H1 (cell line): ENCODE results near the gene WDR31. TPM values are rescaled to one million over a fixed set of nuclear protein-coding genes. Genes with fewer than 3 reads are reported as not detected.

Source experiments
- CTCF ChIA-PET: fragments of 300-600 bp; sonication (Branson Sonifier 250); formaldehyde crosslinking; loops from one replicate; lab custom pipeline; 2021; ENCODE audit not compliant: partially characterized antibody; lab: Charles Lee
- POLR2A ChIA-PET: fragments of 300-600 bp; sonication (Branson Sonifier 250); formaldehyde crosslinking; loops from one replicate; lab custom pipeline; 2021; ENCODE audit warnings: inconsistent platforms; ENCODE audit not compliant: partially characterized antibody; lab: Charles Lee
- DNase-seq, 2 experiments: peaks; one replicate each; pipeline versions ENCODE4 v3.0.0 to v3.0.0-alpha.2; 2010 to 2022; ENCODE audit warnings: low spot score in 2 of 2, low read depth in 1 of 2, mixed read lengths in 1 of 2
- FAIRE-seq: peaks from 2 replicates; lab custom pipeline; 2011; peaks lifted over from hg19 to GRCh38; lab: Jason Lieb, UNC
- H2AFZ ChIP-seq: 2 replicates; pipeline ENCODE4 v1.8.1; 2012; ENCODE audit warnings: low read length, inconsistent platforms
- H2AK5ac ChIP-seq: 2 replicates; pipeline ENCODE4 v1.6.1; 2013; ENCODE audit warnings: low read depth, low read length
- H2BK120ac ChIP-seq: replicated peaks from 2 replicates; pipeline ENCODE3; 2013; ENCODE audit warnings: low read depth, low read length, inconsistent platforms
- H2BK12ac ChIP-seq: 2 replicates; pipeline ENCODE4 v1.6.1; 2013; ENCODE audit warnings: low read depth, low read length
- H2BK15ac ChIP-seq: 2 replicates; pipeline ENCODE4 v1.6.1; 2013; ENCODE audit warnings: low read length
- H2BK20ac ChIP-seq: 2 replicates; pipeline ENCODE4 v1.6.1; 2013; ENCODE audit warnings: low read length
- H2BK5ac ChIP-seq: 2 replicates; pipeline ENCODE4 v1.6.1; 2013; ENCODE audit warnings: low read depth, low read length
- H3K14ac ChIP-seq: 2 replicates; pipeline ENCODE4 v1.6.1; 2013; ENCODE audit warnings: inconsistent platforms; ENCODE audit not compliant: insufficient read length
- H3K18ac ChIP-seq: 2 replicates; pipeline ENCODE4 v1.6.1; 2013; ENCODE audit warnings: low read length; ENCODE audit errors: extremely low read depth
- H3K23ac ChIP-seq: 2 replicates; pipeline ENCODE4 v1.6.1; 2013; ENCODE audit warnings: inconsistent platforms; ENCODE audit not compliant: insufficient read length
- H3K23me2 ChIP-seq: 2 replicates; pipeline ENCODE4 v1.6.1; 2013; ENCODE audit warnings: low read depth, low read length
- H3K27ac ChIP-seq: 2 replicates; pipeline ENCODE4 v1.6.1; 2011; ENCODE audit warnings: low read depth, low read length, inconsistent platforms
- H3K27me3 ChIP-seq, 4 experiments: replicated peaks in 1 of 4; 1 replicate in 1 of 4; 2 replicates in 3 of 4; pipeline versions ENCODE4 v1.6.1 to v1.8.1; 2011 to 2013; ENCODE audit warnings: low read length in 3 of 4, mild to moderate bottlenecking in 3 of 4, inconsistent platforms in 2 of 4, mixed read lengths in 2 of 4, moderate library complexity in 1 of 4; ENCODE audit not compliant: control insufficient read depth in 3 of 4, insufficient read depth in 3 of 4; ENCODE audit errors: extremely low read depth in 1 of 4
- H3K36me3 ChIP-seq, 4 experiments: 2 replicates each; pipeline versions ENCODE4 v1.6.1 to v1.8.1; 2011 to 2013; ENCODE audit warnings: mild to moderate bottlenecking in 4 of 4, low read length in 3 of 4, moderate library complexity in 2 of 4, control low read depth in 1 of 4, inconsistent platforms in 1 of 4; ENCODE audit not compliant: insufficient read depth in 4 of 4, control insufficient read depth in 2 of 4
- H3K4ac ChIP-seq: replicated peaks from 2 replicates; pipeline ENCODE3; 2013; ENCODE audit warnings: low read length, low read depth, mixed read lengths, inconsistent platforms; ENCODE audit not compliant: insufficient read length
- H3K4me1 ChIP-seq, 4 experiments: replicated peaks in 1 of 4; 1 replicate in 1 of 4; 2 replicates in 3 of 4; pipeline versions ENCODE4 v1.6.1 to v1.8.1; 2011 to 2013; ENCODE audit warnings: low read length in 3 of 4, inconsistent platforms in 2 of 4, mixed read lengths in 1 of 4; ENCODE audit not compliant: insufficient read depth in 4 of 4, control insufficient read depth in 3 of 4
- H3K4me2 ChIP-seq, 2 experiments: 2 replicates each; pipeline versions ENCODE4 v1.6.1 to v1.8.1; 2011 to 2013; ENCODE audit warnings: low read depth in 2 of 2, low read length in 2 of 2, control low read depth in 1 of 2, inconsistent platforms in 1 of 2, mild to moderate bottlenecking in 1 of 2; ENCODE audit not compliant: insufficient read depth in 1 of 2
- H3K4me3 ChIP-seq, 4 experiments: fragments of 200-600, 300-600 bp in 1 of 4; sonication (generic), shearing (Covaris generic), sonication (Bioruptor Twin) in 1 of 4; 2 replicates each; pipeline versions ENCODE4 v1.5.1 to v1.8.1; 2011 to 2016; ENCODE audit warnings: low read length in 4 of 4, low read depth in 3 of 4, control low read depth in 2 of 4, inconsistent platforms in 2 of 4, mild to moderate bottlenecking in 2 of 4, mixed read lengths in 1 of 4, moderate library complexity in 1 of 4; ENCODE audit not compliant: insufficient read depth in 2 of 4; ENCODE audit errors: extremely low read depth in 1 of 4
- H3K56ac ChIP-seq: replicated peaks from 2 replicates; pipeline ENCODE3; 2013; ENCODE audit warnings: low read depth, mild to moderate bottlenecking, mixed read lengths, low read length, inconsistent platforms; ENCODE audit not compliant: insufficient read length
- H3K79me1 ChIP-seq: 2 replicates; pipeline ENCODE4 v1.6.1; 2013; ENCODE audit warnings: low read depth, low read length, control low read depth
- H3K79me2 ChIP-seq, 2 experiments: 2 replicates each; pipeline versions ENCODE4 v1.6.1 to v1.8.1; 2012 to 2013; ENCODE audit warnings: low read length in 2 of 2, mild to moderate bottlenecking in 2 of 2, inconsistent platforms in 1 of 2; ENCODE audit not compliant: insufficient read depth in 2 of 2, control insufficient read depth in 1 of 2
- H3K9ac ChIP-seq, 4 experiments: replicated peaks in 1 of 4; 1 replicate in 1 of 4; 2 replicates in 3 of 4; pipeline versions ENCODE4 v1.6.1 to v1.8.1; 2011 to 2013; ENCODE audit warnings: low read depth in 3 of 4, low read length in 3 of 4, control low read depth in 2 of 4, mild to moderate bottlenecking in 2 of 4, moderate library complexity in 2 of 4, inconsistent platforms in 1 of 4; ENCODE audit errors: extremely low read depth in 1 of 4
- H3K9me3 ChIP-seq, 2 experiments: 2 replicates each; pipeline versions ENCODE4 v1.6.1 to v1.8.1; 2012 to 2013; ENCODE audit warnings: mild to moderate bottlenecking in 2 of 2, moderate library complexity in 2 of 2, control low read depth in 1 of 2, inconsistent platforms in 1 of 2, low read depth in 1 of 2, low read length in 1 of 2, mixed read lengths in 1 of 2; ENCODE audit not compliant: insufficient read depth in 2 of 2
- H4K20me1 ChIP-seq, 2 experiments: replicated peaks in 1 of 2; 2 replicates each; pipeline versions ENCODE3 to v1.8.1; 2011 to 2013; ENCODE audit warnings: inconsistent platforms in 2 of 2, low read length in 2 of 2, mild to moderate bottlenecking in 1 of 2; ENCODE audit not compliant: insufficient read depth in 2 of 2, control insufficient read depth in 1 of 2
- H4K5ac ChIP-seq: 2 replicates; pipeline ENCODE4 v1.6.1; 2013; ENCODE audit warnings: low read length, low read depth, mixed read lengths, inconsistent platforms; ENCODE audit not compliant: insufficient read length
- H4K8ac ChIP-seq: 2 replicates; pipeline ENCODE4 v1.8.0; 2013; ENCODE audit warnings: mild to moderate bottlenecking, moderate library complexity, low read length, inconsistent platforms; ENCODE audit not compliant: insufficient read depth; ENCODE audit errors: extremely low read depth
- H4K91ac ChIP-seq: replicated peaks from 2 replicates; pipeline ENCODE3; 2013; ENCODE audit warnings: low read length, mixed read lengths, inconsistent platforms; ENCODE audit not compliant: insufficient read length
- BACH1 ChIP-seq: IDR thresholded peaks from 2 replicates; pipeline ENCODE4 v1.6.1; 2012; ENCODE audit warnings: low read length, improper control_type of control experiment
- CBX5 ChIP-seq: fragments of 300-800, 300-1000 bp; sonication (generic); IDR thresholded peaks from 2 replicates; pipeline ENCODE4 v1.7.1; 2016; ENCODE audit warnings: antibody characterized with exemption, low read length, low read depth
- FOSL1 ChIP-seq: IDR thresholded peaks from 2 replicates; pipeline ENCODE4 v1.6.1; 2011; ENCODE audit warnings: mild to moderate bottlenecking, low read depth, low read length, moderate library complexity; ENCODE audit not compliant: insufficient read depth
- NANOG ChIP-seq: IDR thresholded peaks from 2 replicates; pipeline ENCODE4 v1.6.1; 2011; ENCODE audit warnings: low read length, low read depth, mild to moderate bottlenecking, inconsistent platforms; ENCODE audit not compliant: insufficient read depth, poor library complexity, severe bottlenecking
- POU5F1 ChIP-seq: IDR thresholded peaks from 2 replicates; pipeline ENCODE4 v1.6.1; 2011; ENCODE audit warnings: low read depth, mild to moderate bottlenecking, low read length, moderate library complexity
- RXRA ChIP-seq: IDR thresholded peaks from 2 replicates; pipeline ENCODE4 v1.6.1; 2011; ENCODE audit warnings: low read depth, mild to moderate bottlenecking, low read length, moderate library complexity; ENCODE audit not compliant: insufficient read depth
- SIN3A ChIP-seq, 2 experiments: IDR thresholded peaks in 1 of 2; conservative IDR thresholded peaks in 1 of 2; 2 replicates each; pipeline ENCODE4 v1.6.1; 2011 to 2012; ENCODE audit warnings: low read length in 2 of 2, improper control_type of control experiment in 1 of 2, low read depth in 1 of 2, mild to moderate bottlenecking in 1 of 2
- SIX5 ChIP-seq: IDR thresholded peaks from 2 replicates; pipeline ENCODE4 v1.6.1; 2011; ENCODE audit warnings: mild to moderate bottlenecking, low read depth, low read length
- SP2 ChIP-seq: IDR thresholded peaks from 2 replicates; pipeline ENCODE4 v1.6.1; 2012; ENCODE audit warnings: mild to moderate bottlenecking, low read length, inconsistent platforms
- SP4 ChIP-seq: IDR thresholded peaks from 2 replicates; pipeline ENCODE4 v1.6.1; 2012; ENCODE audit warnings: low read length, inconsistent platforms
- TEAD4 ChIP-seq: IDR thresholded peaks from 2 replicates; pipeline ENCODE4 v1.6.1; 2012; ENCODE audit warnings: low read depth, low read length, inconsistent platforms, mixed read lengths
- WGBS, 2 experiments: shearing (Covaris generic) in 1 of 2; methylation state at CpG; one replicate each; pipeline versions ENCODE4 v1.1.6 to v1.1.7; 2013 to 2015; ENCODE audit warnings: low lambda C conversion rate in 2 of 2, mixed read lengths in 2 of 2, inconsistent platforms in 1 of 2, low coverage in 1 of 2, missing lambda C conversion rate in 1 of 2; ENCODE audit not compliant: insufficient replicate concordance in 2 of 2, insufficient coverage in 1 of 2, insufficient read length in 1 of 2; ENCODE audit errors: extremely low coverage in 1 of 2, missing lambda C conversion rate in 1 of 2; 5-methylcytosine and 5-hydroxymethylcytosine counted together
- polyA plus RNA-seq, 7 experiments: library from polyadenylated mRNA; depleted of rRNA in 3 of 7; stranded (reverse) in 5 of 7; unstranded in 2 of 7; fragments of >200 nt in 5 of 7; fragments of 200-250 nt in 2 of 7; gene quantifications; 1 replicate in 5 of 7; 2 replicates in 1 of 7; 4 replicates in 1 of 7; pipeline versions ENCODE4 v1.2.1 to v1.2.3, GENCODE V29; 2011 to 2013; ENCODE audit warnings: missing spikeins in 2 of 7, mixed read lengths in 2 of 7
- total RNA-seq: library from RNA; stranded (reverse); fragmentation: NEBNext Ultra II Directional; extraction: Animal tissue kit (Norgen Biotek cat#: 25700); gene quantifications from 2 replicates; pipeline ENCODE4 v1.2.1, GENCODE V29; 2021
- TF ChIP-seq, protein P1 (sequence below), 3 experiments: IDR thresholded peaks; 1 replicate in 2 of 3; 2 replicates in 1 of 3; pipeline versions ENCODE4 v1.5.1 to v1.6.1; 2011; ENCODE audit warnings: low read length in 3 of 3, mild to moderate bottlenecking in 3 of 3, inconsistent platforms in 2 of 3, low read depth in 1 of 3, moderate library complexity in 1 of 3; ENCODE audit not compliant: insufficient read depth in 1 of 3; ENCODE audit errors: control extremely low read depth in 1 of 3

Gene WDR31
- total and polyA plus RNA-seq, 2 of the 8 experiments (the other 6 are each of a cell fraction or from before 2014, with no cell fraction given), result 0.27 to 0.28 TPM

GRCh38 chr9:113345671-113346070 is 5.6 kb upstream of the WDR31 start:
- 5% methylated on average over 1 of the region's 1 CpG; no CpG with 5 or more reads in 1 of the 2 experiments for WGBS, 2 experiments
- no peak for FAIRE-seq
- TF ChIP-seq SIN3A (conservative IDR thresholded peaks at IDR 0.05 in 1 of 2, IDR thresholded peaks at IDR 0.05 in 1 of 2; ENCODE audit: low read depth in 1 of 2, low read length in 2 of 2), result no peak
- TF ChIP-seq RXRA, result no peak
- TF ChIP-seq SIX5, result no peak
- TF ChIP-seq TEAD4, result no peak
- no peak for TF ChIP-seq SP2
- TF ChIP-seq POU5F1, result no peak
- no peak for TF ChIP-seq BACH1
- TF ChIP-seq, protein P1, sequence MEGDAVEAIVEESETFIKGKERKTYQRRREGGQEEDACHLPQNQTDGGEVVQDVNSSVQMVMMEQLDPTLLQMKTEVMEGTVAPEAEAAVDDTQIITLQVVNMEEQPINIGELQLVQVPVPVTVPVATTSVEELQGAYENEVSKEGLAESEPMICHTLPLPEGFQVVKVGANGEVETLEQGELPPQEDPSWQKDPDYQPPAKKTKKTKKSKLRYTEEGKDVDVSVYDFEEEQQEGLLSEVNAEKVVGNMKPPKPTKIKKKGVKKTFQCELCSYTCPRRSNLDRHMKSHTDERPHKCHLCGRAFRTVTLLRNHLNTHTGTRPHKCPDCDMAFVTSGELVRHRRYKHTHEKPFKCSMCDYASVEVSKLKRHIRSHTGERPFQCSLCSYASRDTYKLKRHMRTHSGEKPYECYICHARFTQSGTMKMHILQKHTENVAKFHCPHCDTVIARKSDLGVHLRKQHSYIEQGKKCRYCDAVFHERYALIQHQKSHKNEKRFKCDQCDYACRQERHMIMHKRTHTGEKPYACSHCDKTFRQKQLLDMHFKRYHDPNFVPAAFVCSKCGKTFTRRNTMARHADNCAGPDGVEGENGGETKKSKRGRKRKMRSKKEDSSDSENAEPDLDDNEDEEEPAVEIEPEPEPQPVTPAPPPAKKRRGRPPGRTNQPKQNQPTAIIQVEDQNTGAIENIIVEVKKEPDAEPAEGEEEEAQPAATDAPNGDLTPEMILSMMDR (IDR thresholded peaks at IDR 0.05; ENCODE audit: control extremely low read depth in 1 of 3, insufficient read depth in 1 of 3, low read depth in 1 of 3, low read length in 3 of 3), result no peak
- TF ChIP-seq FOSL1, result no peak
- TF ChIP-seq CBX5, result no peak
- TF ChIP-seq NANOG, result no peak
- TF ChIP-seq SP4, result no peak

More at GRCh38 chr9:113345671-113346070, 5.6 kb upstream of the WDR31 start:
- H2BK20ac ChIP-seq, result no peak overlapping the region
- CTCF ChIA-PET, result interaction anchor here (0.7 to 1.8 kb wide), 4 partner anchors 26 to 71 kb away, joined by 3 to 4 read pairs (median 3); partner anchors contain the start of gene CDC26
- no peak overlapping the region for H3K4ac ChIP-seq
- POLR2A ChIA-PET, result interaction anchor here (0.7 kb wide), 1 partner anchor 34 kb away, joined by 3 read pairs; no protein-coding TSS in a partner anchor
- no peak overlapping the region for H4K91ac ChIP-seq
- H2AK5ac ChIP-seq, result no peak overlapping the region
- peaks cover 11% of the 10 kb centered on the region; the same call in 1 of the 2 replicates for H3K23me2 ChIP-seq
- H2BK120ac ChIP-seq, result no peak overlapping the region
- no peak overlapping the region for H3K56ac ChIP-seq
- H3K23ac ChIP-seq, result no peak overlapping the region
- no peak for DNase-seq
- no peak overlapping the region for H4K8ac ChIP-seq
- no peak overlapping the region for H2BK5ac ChIP-seq
- H3K4me2 ChIP-seq, result no peak overlapping the region
- no peak overlapping the region for H3K4me3 ChIP-seq
- H3K4me1 ChIP-seq, result peaks cover 5 to 9% (median 8%) of the 10 kb centered on the region in 4 experiments
- H3K14ac ChIP-seq, result no peak overlapping the region
- H3K27ac ChIP-seq, result no peak overlapping the region
- H3K18ac ChIP-seq, result no peak overlapping the region
- H3K27me3 ChIP-seq, result peaks cover 0 to 15% (median 4%) of the 10 kb centered on the region in 4 experiments; a peak in 5 of 7 replicates
- no peaks in the 10 kb centered on the region for H3K9me3 ChIP-seq
- H3K9ac ChIP-seq, result no peak overlapping the region
- H2BK12ac ChIP-seq, result no peak overlapping the region
- H3K79me1 ChIP-seq, result no peaks in the 10 kb centered on the region
- no peaks in the 10 kb centered on the region for H3K79me2 ChIP-seq
- no peaks in the 10 kb centered on the region for H4K20me1 ChIP-seq
- no peaks in the 10 kb centered on the region for H3K36me3 ChIP-seq
- no peak overlapping the region for H2BK15ac ChIP-seq
- no peak overlapping the region for H2AFZ ChIP-seq
- no peak overlapping the region for H4K5ac ChIP-seq
